Mesendoderm (in vitro differentiated cells): ENCODE measurements around the gene SOX6.

Experiments
- DNase-seq: peaks from one replicate; pipeline ENCODE4 v3.0.0; 2013
- H2AK5ac ChIP-seq: 2 replicates; pipeline ENCODE4 v1.6.1; 2013; ENCODE audit warnings: low read length, inconsistent platforms
- H2BK120ac ChIP-seq: 2 replicates; pipeline ENCODE4 v1.6.1; 2013; ENCODE audit warnings: low read depth, mild to moderate bottlenecking, low read length, moderate library complexity, mixed read lengths
- H2BK15ac ChIP-seq: replicated peaks from 2 replicates; pipeline ENCODE4 v1.6.1; 2013; ENCODE audit warnings: low read depth, mild to moderate bottlenecking, moderate library complexity
- H2BK5ac ChIP-seq: 2 replicates; pipeline ENCODE4 v1.6.1; 2013; ENCODE audit warnings: low read length, inconsistent platforms
- H3K18ac ChIP-seq: 2 replicates; pipeline ENCODE4 v1.6.1; 2013; ENCODE audit warnings: mild to moderate bottlenecking, low read length, mixed read lengths
- H3K23ac ChIP-seq: one replicate; pipeline ENCODE4 v1.6.1; 2013; ENCODE audit warnings: low read length
- H3K27ac ChIP-seq: 2 replicates; pipeline ENCODE4 v1.5.1; 2013; ENCODE audit warnings: low read depth, mild to moderate bottlenecking, inconsistent platforms, low read length, moderate library complexity
- H3K27me3 ChIP-seq: 2 replicates; pipeline ENCODE4 v1.6.1; 2013; ENCODE audit warnings: low read length, control low read depth, mild to moderate bottlenecking, inconsistent platforms; ENCODE audit not compliant: insufficient read depth, poor library complexity
- H3K36me3 ChIP-seq: 2 replicates; pipeline ENCODE4 v1.6.1; 2013; ENCODE audit warnings: low read length, inconsistent platforms; ENCODE audit not compliant: control insufficient read depth, insufficient read depth
- H3K4ac ChIP-seq: one replicate; pipeline ENCODE4 v1.6.1; 2013; ENCODE audit warnings: low read depth, mild to moderate bottlenecking, low read length, moderate library complexity
- H3K4me1 ChIP-seq: 2 replicates; pipeline ENCODE4 v1.6.1; 2013; ENCODE audit warnings: low read depth, low read length, inconsistent platforms; ENCODE audit not compliant: control insufficient read depth
- H3K4me2 ChIP-seq: 2 replicates; pipeline ENCODE4 v1.6.1; 2013; ENCODE audit warnings: low read length
- H3K4me3 ChIP-seq: 2 replicates; pipeline ENCODE4 v1.5.1; 2013; ENCODE audit warnings: mild to moderate bottlenecking, low read length
- H3K56ac ChIP-seq: one replicate; pipeline ENCODE4 v1.6.1; 2013; ENCODE audit warnings: low read length
- H3K79me1 ChIP-seq: 2 replicates; pipeline ENCODE4 v1.6.1; 2013; ENCODE audit warnings: low read length, inconsistent platforms
- H3K79me2 ChIP-seq: 2 replicates; pipeline ENCODE4 v1.6.1; 2013; ENCODE audit warnings: mild to moderate bottlenecking, low read length; ENCODE audit not compliant: control insufficient read depth, insufficient read depth
- H3K9ac ChIP-seq: 2 replicates; pipeline ENCODE4 v1.6.1; 2013; ENCODE audit warnings: low read length, inconsistent platforms
- H4K5ac ChIP-seq: one replicate; pipeline ENCODE4 v1.6.1; 2013; ENCODE audit warnings: low read length
- H4K8ac ChIP-seq: one replicate; pipeline ENCODE4 v1.6.1; 2013; ENCODE audit warnings: low read depth, mild to moderate bottlenecking, control low read depth, low read length, moderate library complexity
- WGBS: extraction: QIAGEN DNeasy Blood & Tissue Kit; methylation state at CpG from one replicate; pipeline ENCODE4 v1.1.7; 2013; ENCODE audit warnings: low lambda C conversion rate, missing lambda C conversion rate; ENCODE audit not compliant: insufficient coverage; ENCODE audit errors: extremely low coverage; 5-methylcytosine and 5-hydroxymethylcytosine counted together

SOX6 gene

DNA sequence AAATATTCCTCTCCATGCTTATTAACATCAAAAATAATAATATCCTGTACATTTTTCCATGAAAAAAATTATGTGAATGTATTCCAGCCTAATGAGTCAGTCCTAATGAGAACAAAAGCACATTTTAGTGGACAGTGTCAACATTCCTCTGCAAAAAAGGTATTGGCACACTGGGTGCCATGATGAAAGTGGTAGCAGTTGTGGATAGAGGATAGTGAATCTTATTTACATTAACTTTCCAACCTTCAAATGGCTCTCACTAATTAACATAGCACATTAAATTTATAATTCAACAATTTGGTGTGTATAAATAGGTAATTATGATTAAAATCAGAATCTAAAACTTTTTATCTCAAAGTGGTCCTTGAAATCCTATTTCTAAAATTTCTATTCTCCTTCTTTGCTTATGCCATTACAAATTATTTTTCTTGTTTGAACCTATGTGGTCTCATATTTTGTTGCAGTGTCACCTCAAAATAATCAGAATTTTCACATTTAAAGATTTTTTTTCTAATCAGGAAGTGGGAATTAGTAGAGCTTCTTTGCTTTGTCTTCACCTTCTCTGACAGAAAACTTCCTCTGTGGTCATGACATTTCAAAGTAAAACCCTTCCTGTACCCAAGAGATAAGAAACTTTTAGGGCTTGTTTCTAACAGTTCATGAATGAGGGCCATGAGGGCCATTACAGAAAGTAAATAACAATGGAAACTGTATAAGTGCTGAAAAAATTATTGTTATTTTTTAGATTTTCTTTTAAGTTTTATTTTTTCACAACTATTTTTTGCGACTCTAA lies 18.7 kb downstream of the SOX6 start:
- peak; percentile 1 for DNase-seq
- no peak overlapping the region for H3K4me3 ChIP-seq
- no peaks in the 10 kb centered on the region for H3K79me1 ChIP-seq
- H3K23ac ChIP-seq = no peak overlapping the region
- H3K36me3 ChIP-seq = no peaks in the 10 kb centered on the region
- no peak overlapping the region for H2AK5ac ChIP-seq
- H3K56ac ChIP-seq = no peak overlapping the region
- H3K9ac ChIP-seq = no peak overlapping the region
- no peak overlapping the region for H3K4me2 ChIP-seq
- H4K5ac ChIP-seq = no peak overlapping the region
- no peak overlapping the region for H2BK15ac ChIP-seq
- no peak overlapping the region for H3K27ac ChIP-seq
- H3K18ac ChIP-seq = no peak overlapping the region
- no peak overlapping the region for H4K8ac ChIP-seq
- H2BK5ac ChIP-seq = no peak overlapping the region
- H3K4me1 ChIP-seq = no peaks in the 10 kb centered on the region
- H3K4ac ChIP-seq = no peak overlapping the region
- no peak overlapping the region for H2BK120ac ChIP-seq
- no peaks in the 10 kb centered on the region for H3K79me2 ChIP-seq
- WGBS = no CpG with 5 or more reads among the region's 1 CpG
- H3K27me3 ChIP-seq = no peaks in the 10 kb centered on the region

- Histone ChIP-seq H3K4me2 (no peak overlapping the region), H2AK5ac (no peak overlapping the region), H2BK15ac (no peak overlapping the region), H2BK5ac (no peak overlapping the region), H3K79me2 (no peaks in the 10 kb centered on the region), H3K4ac (no peak overlapping the region), H3K27ac (no peak overlapping the region), H3K36me3 (no peaks in the 10 kb centered on the region), H3K56ac (no peak overlapping the region), H3K4me1 (no peaks in the 10 kb centered on the region), H3K9ac (no peak overlapping the region), H4K8ac (no peak overlapping the region), H3K79me1 (no peaks in the 10 kb centered on the region), H4K5ac (no peak overlapping the region), H3K27me3 (no peaks in the 10 kb centered on the region), H3K4me3 (no peak overlapping the region), H2BK120ac (no peak overlapping the region), H3K18ac (no peak overlapping the region), H3K23ac (no peak overlapping the region)
- no peak for DNase-seq
Measured at GRCh38 chr11:16336721-16337120, 19.6 kb downstream of the SOX6 start.

- Histone ChIP-seq H2BK120ac (no peak overlapping the region), H3K4ac (no peak overlapping the region), H2AK5ac (no peak overlapping the region), H3K4me3 (no peak overlapping the region), H2BK5ac (no peak overlapping the region), H3K56ac (no peak overlapping the region), H3K36me3 (no peaks in the 10 kb centered on the region), H4K5ac (no peak overlapping the region), H3K23ac (no peak overlapping the region), H2BK15ac (no peak overlapping the region), H3K79me2 (no peaks in the 10 kb centered on the region), H3K9ac (no peak overlapping the region), H3K18ac (no peak overlapping the region), H3K27ac (no peak overlapping the region), H3K4me2 (no peak overlapping the region), H4K8ac (no peak overlapping the region), H3K79me1 (no peaks in the 10 kb centered on the region), H3K27me3 (no peaks in the 10 kb centered on the region), H3K4me1 (no peaks in the 10 kb centered on the region)
- DNase-seq = no peak
- no CpG with 5 or more reads among the region's 6 CpGs for WGBS
Measured at GRCh38 chr11:16336204-16336603, 20.1 kb downstream of the SOX6 start.

DNA sequence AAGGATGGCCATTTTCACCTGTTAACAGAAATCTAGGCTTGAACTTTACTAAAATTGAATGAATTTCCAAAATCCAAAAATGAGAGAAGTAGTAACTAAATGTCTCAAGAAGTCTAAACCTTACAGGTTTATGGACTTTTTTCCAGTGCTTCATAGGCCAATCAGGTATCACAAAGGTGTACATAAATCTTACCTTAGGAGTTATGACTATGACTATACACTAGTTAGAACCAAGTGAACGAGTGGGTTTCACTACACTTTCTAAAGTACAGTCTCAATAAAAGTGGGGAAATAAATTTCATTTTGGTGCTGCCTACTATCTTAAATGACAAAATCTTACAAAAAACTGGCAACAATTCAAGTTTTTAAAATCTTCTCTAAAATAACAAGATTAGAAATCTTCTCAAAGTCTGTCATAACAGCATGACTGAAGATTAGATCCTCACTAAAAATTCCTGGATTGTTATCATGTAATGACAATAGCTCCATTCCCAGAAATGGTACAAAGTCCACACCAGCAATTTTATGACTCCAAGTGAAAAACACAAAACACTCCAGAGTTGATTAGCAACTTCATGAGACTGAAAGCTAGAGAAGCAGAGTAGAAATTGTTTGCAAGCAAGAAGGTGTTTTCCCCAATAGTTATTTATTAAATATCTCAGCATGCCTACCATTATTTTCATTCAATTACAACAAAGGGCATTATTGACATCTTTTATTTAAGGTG lies 20.9 kb downstream of the SOX6 start:
- no peaks in the 10 kb centered on the region for H3K79me1 ChIP-seq
- H3K27me3 ChIP-seq = no peaks in the 10 kb centered on the region
- H3K56ac ChIP-seq = no peak overlapping the region
- no peak overlapping the region for H2BK120ac ChIP-seq
- no peak overlapping the region for H4K8ac ChIP-seq
- H3K4me1 ChIP-seq = no peaks in the 10 kb centered on the region
- DNase-seq = no peak
- H3K23ac ChIP-seq = no peak overlapping the region
- no peak overlapping the region for H2AK5ac ChIP-seq
- no peak overlapping the region for H3K27ac ChIP-seq
- H2BK15ac ChIP-seq = no peak overlapping the region
- no peak overlapping the region for H3K4me2 ChIP-seq
- no peak overlapping the region for H3K18ac ChIP-seq
- no peak overlapping the region for H3K9ac ChIP-seq
- WGBS = no CpG with 5 or more reads among the region's 1 CpG
- H2BK5ac ChIP-seq = no peak overlapping the region
- H4K5ac ChIP-seq = no peak overlapping the region
- no peaks in the 10 kb centered on the region for H3K79me2 ChIP-seq
- no peaks in the 10 kb centered on the region for H3K36me3 ChIP-seq
- H3K4me3 ChIP-seq = no peak overlapping the region
- no peak overlapping the region for H3K4ac ChIP-seq

- no peak overlapping the region for H3K18ac ChIP-seq
- no peak overlapping the region for H3K4me2 ChIP-seq
- no peaks in the 10 kb centered on the region for H3K36me3 ChIP-seq
- no peak for DNase-seq
- H3K56ac ChIP-seq = no peak overlapping the region
- no peak overlapping the region for H3K9ac ChIP-seq
- H4K5ac ChIP-seq = no peak overlapping the region
- no peak overlapping the region for H3K23ac ChIP-seq
- no CpG with 5 or more reads among the region's 4 CpGs for WGBS
- H2BK15ac ChIP-seq = no peak overlapping the region
- no peak overlapping the region for H3K4me3 ChIP-seq
- H3K4ac ChIP-seq = no peak overlapping the region
- H3K79me1 ChIP-seq = no peaks in the 10 kb centered on the region
- H3K27ac ChIP-seq = no peak overlapping the region
- H2BK120ac ChIP-seq = no peak overlapping the region
- H2BK5ac ChIP-seq = no peak overlapping the region
- H3K4me1 ChIP-seq = no peaks in the 10 kb centered on the region
- H4K8ac ChIP-seq = no peak overlapping the region
- no peak overlapping the region for H2AK5ac ChIP-seq
- no peaks in the 10 kb centered on the region for H3K79me2 ChIP-seq
- H3K27me3 ChIP-seq = no peaks in the 10 kb centered on the region
Measured at GRCh38 chr11:16326679-16327297, 29.6 kb downstream of the SOX6 start.
